HEK293 (cell line): Measurements from ENCODE around the gene XRCC6.

Experiments used
- CTCF ChIA-PET: fragments of 350-600 bp; formaldehyde crosslinking; extraction: SDS; loops from one replicate; lab custom pipeline; 2021; ENCODE audit warnings: antibody characterized with exemption; lab: Yijun Ruan, JAX
- POLR2A ChIA-PET: fragments of 300-600 bp; formaldehyde crosslinking; extraction: SDS; loops from one replicate; lab custom pipeline; 2020; ENCODE audit warnings: antibody characterized with exemption, inconsistent platforms; lab: Yijun Ruan, JAX
- H3K27ac ChIP-seq: fragments of 200-500 bp; sonication (Bioruptor generic); 2 replicates; pipeline ENCODE4 v1.5.1; 2014; ENCODE audit warnings: low read depth, low read length, control low read depth, inconsistent platforms; ENCODE audit errors: extremely low read depth
- H3K36me3 ChIP-seq, 2 experiments: fragments of 200-500 bp in 1 of 2; sonication (Bioruptor generic) in 1 of 2; 1 replicate in 1 of 2; 2 replicates in 1 of 2; pipeline ENCODE4 v1.5.1; 2014 to 2017; ENCODE audit warnings: inconsistent platforms in 2 of 2, low read length in 2 of 2; ENCODE audit not compliant: control insufficient read depth in 2 of 2, insufficient read depth in 1 of 2
- H3K4me1 ChIP-seq: fragments of 200-500 bp; sonication (Bioruptor generic); 2 replicates; pipeline ENCODE4 v1.5.1; 2014; ENCODE audit warnings: mild to moderate bottlenecking, low read length, inconsistent platforms; ENCODE audit not compliant: control insufficient read depth, insufficient read depth
- H3K4me3 ChIP-seq: 2 replicates; pipeline ENCODE4 v1.5.1; 2011; ENCODE audit warnings: low read depth, mild to moderate bottlenecking, control low read depth, low read length, moderate library complexity
- H3K9me3 ChIP-seq: fragments of 200-500 bp; sonication (Bioruptor generic); 2 replicates; pipeline ENCODE4 v1.5.1; 2014; ENCODE audit warnings: low read depth, low read length, inconsistent platforms; ENCODE audit not compliant: control insufficient read depth, insufficient read depth
- GLI4 ChIP-seq: fragments of 450-650 bp; formaldehyde crosslinking; IDR thresholded peaks from 2 replicates; pipeline ENCODE4 v1.5.1; 2016; ENCODE audit warnings: missing biosample characterization, missing genetic modification characterization
- HIC1 ChIP-seq: fragments of 450-650 bp; formaldehyde crosslinking; IDR thresholded peaks from 2 replicates; pipeline ENCODE4 v1.5.1; 2016; ENCODE audit warnings: missing biosample characterization, missing genetic modification characterization
- IKZF3 ChIP-seq: fragments of 450-650 bp; IDR thresholded peaks from 2 replicates; pipeline ENCODE4 v1.5.0; 2018; ENCODE audit warnings: missing biosample characterization, mild to moderate bottlenecking, missing genetic modification characterization, moderate library complexity
- MZF1 ChIP-seq: fragments of 450-650 bp; formaldehyde crosslinking; IDR thresholded peaks from 2 replicates; pipeline ENCODE4 v1.5.1; 2017; ENCODE audit warnings: missing biosample characterization, missing genetic modification characterization, borderline replicate concordance
- OSR2 ChIP-seq: fragments of 450-650 bp; formaldehyde crosslinking; IDR thresholded peaks from 2 replicates; pipeline ENCODE4 v1.5.1; 2016; ENCODE audit warnings: missing biosample characterization, missing genetic modification characterization
- OVOL3 ChIP-seq: fragments of 450-650 bp; formaldehyde crosslinking; IDR thresholded peaks from 2 replicates; pipeline ENCODE4 v1.5.1; 2016; ENCODE audit warnings: missing biosample characterization, missing genetic modification characterization
- YY2 ChIP-seq: fragments of 450-650 bp; formaldehyde crosslinking; IDR thresholded peaks from 2 replicates; pipeline ENCODE4 v1.5.1; 2016; ENCODE audit warnings: missing biosample characterization, missing genetic modification characterization
- ZFP3 ChIP-seq: fragments of 450-650 bp; formaldehyde crosslinking; IDR thresholded peaks from 2 replicates; pipeline ENCODE4 v1.5.1; 2016; ENCODE audit warnings: low read depth, missing biosample characterization, missing genetic modification characterization
- ZNF132 ChIP-seq: fragments of 450-650 bp; formaldehyde crosslinking; IDR thresholded peaks from 2 replicates; pipeline ENCODE4 v1.5.1; 2017; ENCODE audit warnings: missing biosample characterization, missing genetic modification characterization, borderline replicate concordance
- ZNF148 ChIP-seq: fragments of 450-650 bp; formaldehyde crosslinking; IDR thresholded peaks from 2 replicates; pipeline ENCODE4 v1.5.0; 2017; ENCODE audit warnings: missing biosample characterization, missing genetic modification characterization, borderline replicate concordance
- ZNF184 ChIP-seq: fragments of 450-650 bp; IDR thresholded peaks from 2 replicates; pipeline ENCODE4 v1.5.1; 2018; ENCODE audit warnings: missing biosample characterization, mild to moderate bottlenecking, missing genetic modification characterization
- ZNF274 ChIP-seq, 2 experiments: fragments of 200-500 bp in 1 of 2; fragments of 450-650 bp in 1 of 2; sonication (Bioruptor generic) in 1 of 2; formaldehyde crosslinking in 1 of 2; IDR thresholded peaks; 2 replicates each; pipeline versions ENCODE4 v1.5.1 to v1.6.1; 2014 to 2016; ENCODE audit warnings: borderline replicate concordance in 1 of 2, inconsistent platforms in 1 of 2, low read length in 1 of 2, missing biosample characterization in 1 of 2, missing genetic modification characterization in 1 of 2
- ZNF394 ChIP-seq: fragments of 450-650 bp; formaldehyde crosslinking; IDR thresholded peaks from 2 replicates; pipeline ENCODE4 v1.5.1; 2016; ENCODE audit warnings: missing biosample characterization, missing genetic modification characterization, mild to moderate bottlenecking, moderate library complexity, borderline replicate concordance
- ZNF404 ChIP-seq: fragments of 450-650 bp; formaldehyde crosslinking; IDR thresholded peaks from 2 replicates; pipeline ENCODE4 v1.5.1; 2017; ENCODE audit warnings: missing biosample characterization, missing genetic modification characterization
- ZNF449 ChIP-seq: fragments of 450-650 bp; formaldehyde crosslinking; IDR thresholded peaks from 2 replicates; pipeline ENCODE4 v1.5.1; 2017; ENCODE audit warnings: missing biosample characterization, mild to moderate bottlenecking, missing genetic modification characterization, moderate library complexity
- ZNF48 ChIP-seq: fragments of 450-650 bp; formaldehyde crosslinking; IDR thresholded peaks from 2 replicates; pipeline ENCODE4 v1.5.1; 2016; ENCODE audit warnings: missing biosample characterization, missing genetic modification characterization
- ZNF544 ChIP-seq: fragments of 450-650 bp; formaldehyde crosslinking; IDR thresholded peaks from 2 replicates; pipeline ENCODE4 v1.5.0; 2017; ENCODE audit warnings: missing biosample characterization, missing genetic modification characterization
- ZNF560 ChIP-seq: fragments of 450-650 bp; formaldehyde crosslinking; IDR thresholded peaks from 2 replicates; pipeline ENCODE4 v1.5.1; 2017; ENCODE audit warnings: missing biosample characterization, missing genetic modification characterization, borderline replicate concordance
- ZNF621 ChIP-seq: fragments of 450-650 bp; formaldehyde crosslinking; IDR thresholded peaks from 2 replicates; pipeline ENCODE4 v1.5.1; 2017; ENCODE audit warnings: missing biosample characterization, missing genetic modification characterization
- ZNF664 ChIP-seq: fragments of 450-650 bp; formaldehyde crosslinking; IDR thresholded peaks from 2 replicates; pipeline ENCODE4 v1.5.1; 2016; ENCODE audit warnings: missing biosample characterization, missing genetic modification characterization
- ZNF701 ChIP-seq: fragments of 450-650 bp; formaldehyde crosslinking; IDR thresholded peaks from 2 replicates; pipeline ENCODE4 v1.5.1; 2016; ENCODE audit warnings: missing biosample characterization, missing genetic modification characterization
- ZNF76 ChIP-seq: fragments of 450-650 bp; formaldehyde crosslinking; IDR thresholded peaks from 2 replicates; pipeline ENCODE4; 2016; ENCODE audit warnings: low read depth, missing biosample characterization, missing genetic modification characterization, borderline replicate concordance
- ZXDB ChIP-seq: fragments of 450-650 bp; formaldehyde crosslinking; IDR thresholded peaks from 2 replicates; pipeline ENCODE4 v1.5.1; 2016; ENCODE audit warnings: missing biosample characterization, missing genetic modification characterization

Gene XRCC6

GRCh38 chr22:41687901-41688364, 66.8 kb downstream of the XRCC6 start:
- H3K4me1 ChIP-seq = no peaks in the 10 kb centered on the region
- ChIA-PET CTCF (interaction anchor here (0.6 to 4.8 kb wide), 5 partner anchors 9 to 785 kb away, joined by 3 to 39 read pairs (median 3); no protein-coding TSS in a partner anchor), POLR2A (interaction anchor here (0.6 to 2.9 kb wide), 11 partner anchors 9 to 403 kb away, joined by 3 to 24 read pairs (median 7); partner anchors contain the start of genes CCDC134, DESI1, NDUFA6 and PMM1)
- H3K9me3 ChIP-seq = no peaks in the 10 kb centered on the region
- no peak for TF ChIP-seq ZNF701 (tag by site-specific recombination)
- TF ChIP-seq OSR2 (tag by site-specific recombination) = peak; percentile 37
- no peak for TF ChIP-seq YY2 (tag by site-specific recombination)
- TF ChIP-seq ZNF404 (tag by site-specific recombination) = no peak
- TF ChIP-seq ZFP3 (tag by site-specific recombination) = no peak
- TF ChIP-seq ZNF76 (tag by site-specific recombination) = peak; percentile 37; the same call in 1 of the 2 replicates
- TF ChIP-seq ZNF394 (tag by site-specific recombination) = peak; percentile 29; the same call in 1 of the 2 replicates
- no peak for TF ChIP-seq ZNF148 (tag by site-specific recombination)
- peaks cover 3 to 10% of the 10 kb centered on the region in 2 experiments; a peak in 2 of 3 replicates for H3K36me3 ChIP-seq
- peak overlapping the region; percentile 92 for H3K27ac ChIP-seq
- peak overlapping the region; percentile 87 for H3K4me3 ChIP-seq

- Histone ChIP-seq H3K4me1 (no peaks in the 10 kb centered on the region), H3K9me3 (no peaks in the 10 kb centered on the region), H3K4me3 (peak within 1 kb of the TSS; percentile 87), H3K36me3 (peaks cover 3 to 17% of the 10 kb centered on the region in 2 experiments; a peak in 2 of 3 replicates), H3K27ac (peak within 1 kb of the TSS; percentile 92)
- ChIA-PET CTCF (interaction anchor here (0.6 to 4.8 kb wide), 7 partner anchors 9 to 785 kb away, joined by 3 to 39 read pairs (median 3); no protein-coding TSS in a partner anchor), POLR2A (interaction anchor here (0.7 to 2.9 kb wide), 15 partner anchors 9 to 402 kb away, joined by 3 to 24 read pairs (median 5); partner anchors contain the start of genes CCDC134, CENPM, DESI1 and NDUFA6)
- peak; percentile 36; the same call in 1 of the 2 replicates for TF ChIP-seq IKZF3 (tag by site-specific recombination)
- no peak for TF ChIP-seq OVOL3
- peak; percentile 79 for TF ChIP-seq ZXDB
- TF ChIP-seq HIC1 (tag by site-specific recombination) = 0 out of 2 replicates have a peak, but pooled peaks have one; percentile 49
- TF ChIP-seq ZNF560 (tag by site-specific recombination) = no peak
- TF ChIP-seq MZF1 (tag by site-specific recombination) = no peak
- TF ChIP-seq ZNF449 (tag by site-specific recombination) = no peak
- no peak for TF ChIP-seq ZNF48 (tag by site-specific recombination)
- TF ChIP-seq ZNF664 (tag by site-specific recombination) = no peak
- TF ChIP-seq ZNF132 (tag by site-specific recombination) = no peak
- TF ChIP-seq GLI4 (tag by site-specific recombination) = 0 out of 2 replicates have a peak, but pooled peaks have one; percentile 67
- no peak for TF ChIP-seq ZNF274 (IDR thresholded peaks at IDR 0.05; ENCODE audit: low read length)
- no peak for TF ChIP-seq ZNF274 (tag by site-specific recombination; IDR thresholded peaks at IDR 0.05; ENCODE audit: borderline replicate concordance)
- 0 out of 2 replicates have a peak, but pooled peaks have one; percentile 30 for TF ChIP-seq ZNF184 (tag by site-specific recombination)
- no peak for TF ChIP-seq ZNF544 (tag by site-specific recombination)
- no peak for TF ChIP-seq ZNF621 (tag by site-specific recombination)
Measured at GRCh38 chr22:41688365-41689211, 67.5 kb downstream of the XRCC6 start, which contains the start of gene SNU13. TSS of gene SNU13 (minus strand) at chr22:41688867. CDS start at chr22:41688796, 71 bp downstream.
